NCI-H1417 (cell line): ENCODE data around the gene TMEM72.

ENCODE experiments used
- DNase-seq, 3 experiments: peaks; one replicate each; lab custom pipeline; 2025; lab: John Stamatoyannopoulos, UW

TMEM72 gene

DNA sequence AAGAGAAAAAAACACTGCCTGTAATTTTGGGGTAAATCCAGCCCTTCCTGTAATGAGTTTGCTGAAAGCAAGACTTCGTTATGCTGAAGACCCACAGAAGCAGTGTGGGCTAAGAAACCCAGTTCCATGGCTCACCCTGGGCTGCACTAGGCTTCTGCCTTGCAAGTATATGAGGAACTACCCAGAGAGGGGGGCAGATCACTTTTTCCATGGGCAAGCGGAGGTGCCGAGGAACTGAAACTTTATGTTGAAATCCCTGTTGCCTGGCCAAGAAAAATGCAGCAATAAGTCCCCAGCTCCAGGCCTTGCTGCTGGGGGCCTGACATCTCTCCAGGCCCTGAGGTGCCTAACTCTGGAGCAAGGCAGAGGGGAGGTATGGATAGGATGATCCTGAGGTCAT lies 57.0 kb downstream of the TMEM72 start:
- DNase-seq: no peak

DNA sequence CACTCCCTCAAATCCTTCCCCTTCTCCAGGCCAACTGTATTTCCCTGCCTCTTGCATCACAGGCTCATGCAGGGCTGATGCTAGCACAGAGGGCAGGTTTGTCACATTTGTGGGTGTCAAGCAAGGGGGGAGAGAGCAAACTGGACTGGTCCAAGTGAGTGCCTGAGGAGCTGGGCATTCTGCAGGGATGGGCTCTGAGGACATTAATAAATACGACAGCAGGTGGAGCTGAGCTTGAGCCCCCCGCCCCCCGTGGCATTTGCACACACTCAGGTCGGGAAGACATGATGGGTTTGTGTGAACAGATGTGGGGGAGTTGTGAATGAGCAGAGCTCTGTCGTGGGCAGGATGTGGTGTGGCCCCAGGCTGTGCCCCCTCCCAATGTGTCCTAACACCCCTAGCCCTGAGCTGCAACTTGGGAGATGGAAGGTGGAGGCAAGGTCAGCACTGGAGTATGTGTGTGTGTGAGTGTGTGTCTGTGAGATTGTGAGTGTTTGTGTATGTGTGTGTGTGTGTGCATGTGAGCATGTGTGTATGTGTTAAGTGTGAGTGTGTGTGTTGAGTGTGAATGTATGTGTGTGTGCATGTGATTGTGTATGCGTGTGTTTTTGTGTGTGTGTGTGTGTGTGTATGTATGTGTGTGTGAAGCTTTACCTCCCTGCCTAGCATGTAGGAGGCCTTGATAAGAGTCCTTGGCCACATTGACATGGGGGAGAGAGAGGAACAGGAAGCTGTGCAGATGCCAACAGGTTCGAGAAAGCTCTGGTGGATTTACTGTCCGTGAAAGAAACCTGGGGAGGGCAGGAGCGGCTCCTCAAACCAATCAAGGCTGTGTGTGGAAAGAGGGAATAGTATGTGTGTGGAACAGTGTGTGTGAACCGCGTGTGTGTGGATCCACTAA lies 57.6 kb downstream of the TMEM72 start:
- no peak for DNase-seq

DNA sequence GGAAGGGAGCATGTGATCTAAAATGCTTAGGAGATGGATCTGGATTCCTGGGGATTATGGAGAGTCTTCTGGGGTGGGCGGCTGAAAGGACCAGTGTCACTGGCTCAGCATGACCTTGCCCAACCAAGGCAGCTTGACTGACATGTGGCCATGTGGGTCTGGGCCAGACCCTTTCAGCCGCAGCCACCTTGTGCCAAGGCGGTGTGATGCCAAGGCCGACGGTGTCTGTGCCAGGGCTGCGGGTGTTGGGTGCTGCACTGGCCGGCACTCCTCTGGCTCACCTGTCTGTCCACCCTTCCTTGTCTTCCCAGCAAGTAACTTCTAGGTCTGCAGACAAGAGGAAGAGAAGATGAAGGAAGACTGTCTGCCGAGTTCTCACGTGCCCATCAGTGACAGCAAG lies 58.7 kb downstream of the TMEM72 start:
- DNase-seq: no peak

DNA sequence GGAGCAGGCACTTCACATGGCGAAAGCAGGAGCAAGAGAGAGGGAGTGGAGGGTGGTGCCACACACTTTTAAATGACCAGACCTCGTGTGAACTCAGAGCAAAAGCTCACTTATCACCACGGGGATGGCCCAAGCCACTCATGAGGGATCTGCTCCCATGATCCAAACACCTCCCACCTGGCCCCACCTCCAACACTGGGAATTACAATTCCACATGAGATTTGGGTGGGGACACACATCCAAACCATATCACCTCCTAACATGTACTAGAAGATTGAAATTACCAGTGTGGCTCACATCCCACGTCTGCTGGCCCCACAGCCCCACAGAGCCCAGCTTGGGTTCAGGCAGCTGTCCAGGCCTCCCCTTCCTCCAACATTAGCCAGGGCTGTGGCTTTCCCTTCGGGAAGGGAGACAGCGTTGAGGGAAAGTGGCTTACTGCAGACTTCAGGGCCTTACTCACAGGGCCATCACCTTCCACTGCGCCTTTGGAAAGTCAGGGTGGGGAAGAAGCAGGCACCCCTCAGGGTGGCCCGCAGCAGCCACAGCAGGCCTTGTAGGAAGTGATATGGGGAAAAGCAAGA lies 59.8 kb downstream of the TMEM72 start:
- no peak for DNase-seq

DNA sequence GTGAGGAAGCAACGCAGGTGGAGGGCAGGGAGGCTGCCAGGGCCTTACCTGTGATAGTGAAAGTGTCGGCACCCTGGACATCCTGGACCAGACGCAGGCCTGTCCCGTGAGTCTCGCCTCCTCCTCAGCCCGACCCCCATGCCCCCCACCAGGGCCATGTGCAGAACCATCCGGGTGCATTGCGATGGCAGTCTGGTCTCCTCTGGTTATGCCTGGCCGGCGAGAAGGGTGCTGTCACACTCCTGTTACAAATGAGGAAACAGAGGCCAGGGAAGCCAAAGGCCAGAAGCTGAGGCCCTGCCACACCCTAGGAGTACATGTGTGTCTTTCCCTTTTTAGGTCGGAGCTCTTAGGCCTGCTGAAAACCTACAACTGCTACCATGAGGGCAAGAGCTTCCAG lies 60.3 kb downstream of the TMEM72 start:
- DNase-seq: no peak

DNA sequence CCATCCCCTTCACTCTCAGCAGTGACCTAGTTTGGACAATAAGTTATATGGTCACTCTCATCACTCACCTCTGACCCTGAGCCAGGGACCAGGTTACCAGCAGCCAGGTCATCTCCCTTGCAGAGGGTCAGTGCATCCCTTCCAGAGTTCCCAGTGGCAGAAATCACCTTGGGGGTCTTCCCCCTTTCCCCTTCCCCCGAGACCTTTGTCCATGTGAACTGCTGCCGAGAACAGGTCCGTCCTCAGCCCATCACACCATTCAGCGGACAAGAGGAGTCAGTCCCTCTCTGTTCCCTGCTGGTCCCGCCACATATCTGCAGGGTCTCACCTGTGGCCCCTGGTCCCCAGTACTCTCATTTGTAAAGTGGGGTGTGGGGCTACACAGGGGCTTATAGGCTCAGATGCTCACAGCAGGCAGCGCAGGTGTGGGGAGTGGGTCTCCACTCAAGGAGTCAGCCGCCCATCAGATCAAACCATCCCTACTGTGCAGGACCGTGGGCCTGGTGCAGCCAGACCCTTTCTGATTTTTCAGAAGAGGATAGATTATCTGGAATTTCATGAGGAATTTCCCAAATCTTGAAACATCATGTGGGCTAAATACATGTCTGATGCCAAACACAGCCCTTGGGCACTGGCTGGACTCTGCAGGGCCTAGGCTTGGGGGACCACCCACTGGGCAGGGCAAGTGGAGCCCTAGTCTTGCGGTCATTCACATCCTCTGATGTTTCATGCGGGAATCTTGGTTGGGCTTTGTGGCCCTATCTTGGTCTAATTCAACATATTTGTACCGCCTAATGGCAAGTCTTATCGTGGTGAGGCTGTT lies 61.0 kb downstream of the TMEM72 start:
- DNase-seq: no peak

DNA sequence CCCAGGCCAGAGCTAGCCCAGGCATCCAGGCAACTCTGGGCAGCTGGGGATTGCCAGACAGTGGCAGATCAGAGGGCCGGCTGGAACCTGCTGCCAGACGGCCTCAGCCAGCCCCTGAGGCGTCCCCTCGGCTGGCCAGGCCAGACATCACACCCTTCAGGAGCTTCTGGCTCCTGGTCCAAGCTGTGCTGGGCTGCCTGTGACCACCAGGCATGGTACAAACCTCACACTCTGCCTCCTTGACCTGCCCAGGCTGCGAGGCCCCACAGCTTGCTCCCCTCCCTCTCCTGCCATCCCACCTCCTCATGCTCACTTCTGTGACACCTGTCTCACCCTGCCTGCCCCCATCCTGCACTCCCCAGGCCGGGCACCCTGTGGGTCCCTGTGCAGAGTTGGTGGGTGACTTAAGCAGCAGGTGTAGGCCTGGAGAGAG lies 61.8 kb downstream of the TMEM72 start:
- DNase-seq: no peak

DNA sequence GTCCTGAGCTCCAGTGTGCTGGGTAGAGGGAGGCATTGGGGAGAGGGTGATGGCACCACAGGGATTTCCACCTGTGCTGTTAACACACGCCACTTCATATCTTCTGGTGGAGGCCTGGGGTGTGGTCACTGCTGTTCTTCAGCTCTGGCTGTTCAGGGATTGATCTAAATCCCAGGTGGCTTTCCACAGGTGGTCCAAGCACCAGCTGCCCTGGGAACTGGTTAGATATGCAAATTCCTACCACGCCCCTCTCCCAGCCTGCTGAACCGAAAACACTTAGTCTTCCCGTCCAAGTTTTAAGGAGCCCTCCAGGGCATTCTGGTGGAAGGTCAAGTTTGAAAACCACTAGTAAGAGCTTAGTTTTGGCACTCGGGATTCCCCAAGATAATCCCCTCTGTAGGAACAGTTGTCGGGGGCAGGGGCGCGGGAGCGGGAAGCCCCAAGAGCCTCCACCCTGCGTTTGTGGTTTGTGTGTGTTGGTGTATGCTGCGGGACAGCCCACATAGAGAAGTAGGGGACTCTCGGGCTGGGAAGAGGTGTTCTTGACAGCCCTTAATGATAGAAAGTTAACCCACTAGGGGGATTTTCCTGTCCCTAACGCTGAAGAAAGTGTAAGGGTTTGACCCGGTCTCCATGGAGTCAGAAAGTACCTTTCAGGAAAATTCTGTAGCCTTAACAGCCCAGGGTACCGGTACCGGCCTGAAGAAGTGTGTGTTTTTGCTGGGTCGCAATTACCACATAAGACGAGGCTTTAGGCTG lies 62.4 kb downstream of the TMEM72 start:
- peak in 2 of 3 experiments; percentile 14 to 56 for DNase-seq

DNA sequence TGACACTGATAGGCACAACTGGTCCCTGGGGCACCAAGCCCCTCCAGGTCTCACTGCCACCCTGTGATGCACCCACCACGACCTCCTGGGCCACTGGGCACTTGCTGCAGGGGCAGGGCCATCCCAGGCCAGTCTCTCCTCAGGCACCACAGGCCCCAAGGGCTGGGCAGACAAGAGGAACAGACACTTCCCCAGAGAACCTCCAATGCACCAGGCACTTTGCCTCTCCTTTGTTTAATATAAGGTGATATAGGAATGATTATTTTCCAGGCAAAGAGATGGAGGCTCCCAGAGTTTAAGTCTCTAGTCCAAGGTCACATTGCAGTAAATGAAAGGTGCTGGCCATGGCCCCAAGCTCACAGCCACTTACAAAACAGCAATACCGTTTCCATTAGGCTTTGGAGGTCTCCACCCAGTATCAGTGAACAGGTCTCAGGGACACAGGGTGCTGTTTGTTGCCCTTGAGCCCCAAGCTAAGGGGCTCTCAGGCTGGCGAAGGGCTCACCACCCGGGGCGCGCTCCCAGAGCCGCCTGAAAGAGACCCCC lies 63.0 kb downstream of the TMEM72 start:
- DNase-seq: no peak

DNA sequence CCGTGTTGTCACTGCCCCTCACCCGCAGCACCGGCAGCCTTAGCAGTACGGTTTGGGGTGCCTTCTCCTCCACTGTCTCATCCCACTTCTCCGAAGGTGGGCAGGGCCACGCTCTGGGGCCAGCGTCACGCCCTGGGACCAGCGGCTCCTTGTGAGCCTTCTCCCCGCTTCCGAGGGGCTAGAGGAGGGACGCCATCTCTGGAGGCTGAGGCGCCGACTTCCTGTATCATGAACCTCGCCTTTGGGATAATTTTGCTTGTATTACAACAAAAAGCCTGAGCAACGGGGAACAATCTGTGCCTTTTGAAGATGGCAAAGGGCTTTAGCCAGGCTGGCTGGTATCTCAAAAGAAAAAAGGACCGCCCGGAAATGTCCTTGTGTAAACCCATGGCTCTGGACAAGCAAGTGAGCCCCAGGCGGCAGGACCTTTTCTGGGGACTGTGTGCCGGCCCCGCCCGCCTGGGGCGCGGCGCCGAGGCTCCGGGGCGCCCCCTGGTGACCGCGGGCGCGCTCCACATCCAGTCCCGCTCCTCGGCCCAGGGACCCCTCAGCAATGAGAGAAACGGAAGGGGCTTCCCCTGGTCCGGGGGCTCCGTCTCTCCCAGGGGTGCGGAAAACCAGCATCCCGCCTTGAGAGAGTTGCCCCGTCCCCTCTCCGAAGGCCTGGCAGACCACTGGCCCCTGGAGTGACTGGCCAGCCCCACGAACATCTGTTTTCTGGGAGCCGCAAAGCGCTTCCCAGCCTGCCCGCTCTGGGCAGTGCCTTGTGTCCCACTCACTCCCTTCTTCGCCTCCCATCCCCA lies 63.7 kb downstream of the TMEM72 start:
- DNase-seq: peak; percentile 22 to 70 (median 64)

DNA sequence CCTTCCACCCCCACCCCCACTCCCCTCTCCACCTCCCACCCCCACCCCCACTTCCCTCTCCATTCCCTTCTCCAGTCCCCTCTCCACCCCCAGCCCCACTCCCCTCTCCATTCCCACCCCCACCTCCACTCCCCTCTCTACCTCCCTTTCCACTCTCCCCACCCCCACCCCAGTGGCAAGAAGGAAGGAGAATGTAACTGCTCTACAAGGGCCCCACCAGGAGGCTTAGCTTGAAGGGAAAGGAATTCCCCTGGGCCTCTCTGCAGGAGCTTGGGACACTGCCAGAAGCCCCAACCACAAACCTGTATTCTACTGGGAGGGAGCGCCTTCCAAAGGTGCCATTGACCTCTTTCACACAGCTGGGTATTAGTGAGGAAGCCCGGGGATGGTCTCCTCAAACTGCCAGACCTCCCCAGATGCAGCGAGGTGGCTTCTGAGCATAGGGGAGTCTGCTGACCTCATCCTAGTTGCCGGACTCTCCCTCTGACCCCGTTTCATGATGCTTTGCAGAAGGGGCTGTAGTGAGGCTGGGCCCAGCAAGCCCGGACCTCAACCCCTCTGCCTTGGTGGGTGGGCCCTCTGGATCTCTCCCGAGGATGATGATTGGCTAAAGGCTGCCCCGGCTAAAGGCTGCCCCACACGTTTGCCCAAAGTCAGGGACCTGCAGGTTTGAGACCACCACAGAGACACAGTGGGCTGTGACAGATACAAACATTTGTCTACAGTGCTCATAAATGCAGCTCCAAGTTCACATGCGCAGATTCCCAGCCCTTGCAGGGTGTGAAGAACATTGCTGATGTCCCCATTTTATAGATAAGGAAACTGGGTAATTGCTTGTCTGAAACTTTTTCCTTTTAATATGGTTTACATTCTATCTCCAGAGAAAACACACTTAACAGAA lies 64.5 kb downstream of the TMEM72 start:
- peak; percentile 12 to 69 (median 40) for DNase-seq

DNA sequence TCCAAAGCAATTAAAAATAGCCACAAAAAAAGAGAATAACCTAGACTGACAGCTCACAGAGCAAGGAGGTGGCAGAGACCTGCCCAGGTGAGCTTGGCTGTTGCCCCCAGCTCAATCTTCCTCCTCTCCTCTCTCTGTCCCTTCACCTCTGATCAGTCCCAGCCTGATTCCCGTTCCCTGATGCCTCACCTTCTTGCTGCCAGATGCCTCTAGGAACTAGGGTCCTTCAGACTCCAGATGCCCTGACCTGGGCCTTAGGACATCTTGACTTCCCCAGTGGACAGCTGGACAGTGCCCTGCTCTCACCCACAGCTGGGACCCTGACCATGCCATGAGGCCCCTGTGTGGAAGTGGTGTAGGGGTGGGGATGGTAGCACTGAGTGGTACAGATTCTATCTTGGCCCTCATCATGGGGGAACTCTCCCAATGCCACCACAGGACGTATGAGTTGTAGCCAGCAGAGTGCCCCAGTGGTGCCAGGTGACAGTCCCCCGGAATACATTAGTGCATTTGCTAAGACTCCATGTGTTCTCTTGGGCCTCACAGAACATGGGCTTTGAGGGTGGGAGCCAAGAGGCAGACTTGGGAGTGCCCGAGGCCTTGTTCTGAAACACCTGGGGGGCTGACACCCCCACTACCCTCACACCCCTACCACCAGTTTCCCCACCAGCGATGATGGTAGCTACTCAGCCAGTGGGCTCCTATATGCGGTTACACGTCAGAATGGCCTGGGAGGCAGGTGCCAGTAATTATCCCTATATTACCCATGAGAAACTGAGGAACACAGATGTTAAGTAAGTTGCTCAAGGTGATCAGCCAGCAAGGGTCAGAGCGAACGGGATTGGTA lies 65.4 kb downstream of the TMEM72 start:
- no peak for DNase-seq

DNA sequence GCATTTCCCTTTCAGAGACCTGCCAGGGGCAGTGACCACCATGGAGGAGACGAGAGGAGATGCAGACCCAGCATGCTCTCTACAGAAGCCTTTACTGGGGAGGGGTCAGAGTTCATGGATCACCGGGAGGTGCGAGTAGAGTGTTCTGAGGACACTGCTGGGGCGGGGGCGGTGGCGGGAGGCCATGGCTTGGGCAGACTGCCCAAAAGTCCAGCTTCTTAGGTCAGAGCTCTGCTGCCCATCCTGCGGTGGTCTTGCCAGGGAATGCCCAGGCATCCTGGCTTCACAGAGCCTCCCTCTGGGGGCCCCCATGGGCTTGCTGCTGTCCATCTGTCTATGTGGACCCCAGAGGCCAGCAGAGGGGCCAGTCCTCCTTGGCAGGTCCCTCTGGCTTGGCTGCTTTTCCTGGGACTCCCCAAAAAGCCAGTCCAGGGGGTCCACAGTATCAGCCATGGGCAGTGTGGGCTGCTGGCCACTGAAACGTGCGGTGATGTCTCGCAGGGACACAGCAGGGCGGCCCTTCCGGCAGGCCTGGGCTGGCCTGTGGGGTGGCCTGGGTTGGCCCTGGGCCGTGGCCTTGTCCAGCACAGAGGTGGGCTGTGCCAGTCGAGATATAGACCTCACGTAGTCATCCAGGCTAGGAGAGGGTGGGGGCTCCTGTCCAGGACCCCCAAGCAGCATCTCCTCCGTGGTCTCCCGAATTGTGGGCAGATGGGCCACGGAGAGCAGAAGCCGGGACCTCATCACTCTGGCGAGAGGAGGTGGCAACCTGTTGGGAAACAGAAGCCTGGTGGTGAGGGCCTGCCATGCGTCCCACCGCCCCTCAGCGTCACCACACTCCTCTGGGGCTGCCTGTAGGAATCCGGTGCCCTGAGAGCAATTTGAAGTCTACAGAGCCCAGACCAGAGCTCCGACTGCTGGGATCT lies 66.4 kb downstream of the TMEM72 start:
- peak in 1 of 3 experiments; percentile 17 for DNase-seq

DNA sequence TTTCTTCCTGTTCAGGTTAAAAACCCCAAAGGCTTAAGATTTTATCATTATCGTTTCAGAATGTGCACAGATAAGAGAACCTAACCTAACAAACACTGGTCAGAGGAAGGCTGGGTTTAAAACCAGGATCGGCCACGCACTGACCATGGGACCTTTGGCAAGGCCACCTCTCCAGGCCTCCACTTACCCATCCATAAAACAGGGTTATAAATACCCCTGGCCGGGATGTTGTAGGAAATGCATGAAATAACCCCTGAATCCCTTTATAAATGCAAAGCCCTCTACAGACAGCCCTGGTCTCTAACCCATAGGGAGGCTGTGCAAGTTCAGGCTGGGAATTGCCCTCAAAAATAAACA lies 67.1 kb downstream of the TMEM72 start:
- no peak for DNase-seq

DNA sequence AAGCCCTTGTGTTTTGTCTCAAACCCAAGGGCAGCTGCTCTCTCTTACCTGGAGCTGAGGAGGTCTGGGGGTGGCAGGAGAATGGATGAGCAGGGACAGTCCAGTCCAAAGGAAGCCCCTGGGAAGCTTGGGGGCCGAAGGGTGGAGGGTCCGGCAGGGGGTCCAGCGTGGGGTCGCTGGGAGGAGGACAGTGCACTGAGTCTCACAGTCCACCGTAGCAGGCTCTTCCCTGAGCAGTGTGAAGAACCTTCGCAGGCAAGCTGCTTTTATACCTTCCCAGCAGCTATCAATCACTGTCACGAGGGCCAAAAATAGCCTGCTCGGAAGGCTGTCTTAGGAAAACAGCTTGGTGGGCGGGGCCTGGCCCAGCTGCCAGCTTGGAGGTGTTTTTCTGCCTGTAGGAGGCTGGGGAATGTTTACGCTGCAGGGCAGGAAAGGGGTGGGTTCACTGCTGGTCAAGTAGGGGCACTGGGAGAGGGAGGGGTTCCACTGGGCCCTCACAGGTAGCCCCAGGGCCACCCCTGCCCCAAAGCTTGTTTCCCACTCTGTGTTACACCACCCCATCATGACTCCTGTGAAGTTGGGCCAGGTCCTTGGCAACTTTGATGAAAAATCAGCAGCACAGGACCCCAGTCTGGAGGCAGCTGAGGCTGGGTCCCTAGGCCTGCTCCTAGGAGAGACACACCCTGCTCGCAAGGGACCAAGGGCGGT lies 67.6 kb downstream of the TMEM72 start, which contains the start of gene DEPP1:
Gene DEPP1 (minus strand): TSS at position 240 of the 711 bp plus-strand sequence. CDS start 779 bp downstream, outside the sequence.
- peak; percentile 90 to 97 (median 94) for DNase-seq

DNA sequence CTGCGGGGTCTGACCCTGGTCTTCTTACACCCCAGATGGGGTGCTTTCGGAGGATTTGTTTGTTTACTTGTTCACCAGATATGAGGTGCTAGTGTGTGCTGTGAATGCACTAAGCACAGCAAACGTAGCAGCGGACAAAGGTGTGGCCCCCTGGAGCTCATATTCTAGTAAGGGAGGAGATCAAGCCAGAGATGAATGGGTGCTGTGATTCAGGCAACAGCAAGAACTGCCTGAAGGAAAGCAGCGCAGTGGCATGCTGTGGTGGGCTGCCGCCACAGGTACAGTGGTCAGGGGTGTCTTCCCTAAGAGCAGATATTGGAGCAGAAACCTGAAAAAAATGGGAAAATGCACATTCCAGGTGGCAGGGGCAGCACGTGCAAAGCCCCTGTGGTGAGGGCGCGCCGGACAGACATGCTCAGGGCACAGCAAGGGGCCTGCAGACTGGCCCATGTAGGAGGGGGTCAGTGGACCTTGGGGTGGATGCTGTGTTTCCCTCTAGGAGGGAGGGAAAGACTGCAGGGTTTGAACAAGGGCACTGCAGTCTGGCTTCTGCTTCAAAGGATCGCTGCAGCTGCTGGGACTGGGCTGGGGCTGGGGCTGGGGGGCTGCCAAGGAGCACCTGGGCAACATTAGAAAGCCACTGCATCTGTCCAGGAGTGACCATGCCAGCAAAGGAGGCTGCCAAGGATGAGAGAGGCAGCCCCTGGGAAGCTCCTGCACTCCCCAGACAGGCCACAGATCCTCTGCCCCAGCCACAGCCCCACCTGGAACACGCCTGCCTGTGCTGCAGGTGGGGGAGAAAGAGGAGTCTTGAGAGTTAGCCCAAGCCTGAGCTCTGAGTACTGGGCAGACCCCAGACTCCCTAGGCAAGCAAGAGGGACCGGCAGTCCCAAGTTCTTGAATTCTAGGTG lies 68.4 kb downstream of the TMEM72 start:
- peak in 2 of 3 experiments; percentile 71 to 77 for DNase-seq
